Peyer's patch (tissue), 4 donors: Measurements from ENCODE around the gene PTGFRN.

Experiments used
- POLR2A ChIP-seq, 2 donors: fragments of 450-650 bp; IDR thresholded peaks; one replicate each; pipeline ENCODE4 v1.5.1; 2017; ENCODE audit warnings: antibody characterized with exemption in 2 of 2, mild to moderate bottlenecking in 2 of 2, moderate library complexity in 2 of 2
- TF ChIP-seq, protein P1 (sequence below), 6 experiments: fragments of 450-650 bp in 4 of 6; fragments of 200-600 bp in 2 of 6; sonication (generic) in 1 of 6; IDR thresholded peaks; one replicate each; pipeline ENCODE4 v1.5.1; 2017 to 2019; ENCODE audit warnings: antibody characterized with exemption in 6 of 6, mild to moderate bottlenecking in 3 of 6, moderate library complexity in 1 of 6

GRCh38 chr1:116945996-116946395, 36.3 kb downstream of the PTGFRN start:
- TF ChIP-seq, protein P1, sequence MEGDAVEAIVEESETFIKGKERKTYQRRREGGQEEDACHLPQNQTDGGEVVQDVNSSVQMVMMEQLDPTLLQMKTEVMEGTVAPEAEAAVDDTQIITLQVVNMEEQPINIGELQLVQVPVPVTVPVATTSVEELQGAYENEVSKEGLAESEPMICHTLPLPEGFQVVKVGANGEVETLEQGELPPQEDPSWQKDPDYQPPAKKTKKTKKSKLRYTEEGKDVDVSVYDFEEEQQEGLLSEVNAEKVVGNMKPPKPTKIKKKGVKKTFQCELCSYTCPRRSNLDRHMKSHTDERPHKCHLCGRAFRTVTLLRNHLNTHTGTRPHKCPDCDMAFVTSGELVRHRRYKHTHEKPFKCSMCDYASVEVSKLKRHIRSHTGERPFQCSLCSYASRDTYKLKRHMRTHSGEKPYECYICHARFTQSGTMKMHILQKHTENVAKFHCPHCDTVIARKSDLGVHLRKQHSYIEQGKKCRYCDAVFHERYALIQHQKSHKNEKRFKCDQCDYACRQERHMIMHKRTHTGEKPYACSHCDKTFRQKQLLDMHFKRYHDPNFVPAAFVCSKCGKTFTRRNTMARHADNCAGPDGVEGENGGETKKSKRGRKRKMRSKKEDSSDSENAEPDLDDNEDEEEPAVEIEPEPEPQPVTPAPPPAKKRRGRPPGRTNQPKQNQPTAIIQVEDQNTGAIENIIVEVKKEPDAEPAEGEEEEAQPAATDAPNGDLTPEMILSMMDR (IDR thresholded peaks at IDR 0.05), result no peak
- no peak for TF ChIP-seq POLR2A (IDR thresholded peaks at IDR 0.05)
